ENCODE results near the gene LEMD3. TPM values are rescaled to one million over a fixed set of nuclear protein-coding genes. Genes with fewer than 3 reads are reported as not detected.
A peak's percentile ranks its signal among the peaks of the same experiment; 100 is the strongest.

LEMD3 gene
- polyA plus RNA-seq, 1 donor (not counting 4 experiments of a cell fraction or from before 2014, with no cell fraction given) = 21.8 TPM

DNA sequence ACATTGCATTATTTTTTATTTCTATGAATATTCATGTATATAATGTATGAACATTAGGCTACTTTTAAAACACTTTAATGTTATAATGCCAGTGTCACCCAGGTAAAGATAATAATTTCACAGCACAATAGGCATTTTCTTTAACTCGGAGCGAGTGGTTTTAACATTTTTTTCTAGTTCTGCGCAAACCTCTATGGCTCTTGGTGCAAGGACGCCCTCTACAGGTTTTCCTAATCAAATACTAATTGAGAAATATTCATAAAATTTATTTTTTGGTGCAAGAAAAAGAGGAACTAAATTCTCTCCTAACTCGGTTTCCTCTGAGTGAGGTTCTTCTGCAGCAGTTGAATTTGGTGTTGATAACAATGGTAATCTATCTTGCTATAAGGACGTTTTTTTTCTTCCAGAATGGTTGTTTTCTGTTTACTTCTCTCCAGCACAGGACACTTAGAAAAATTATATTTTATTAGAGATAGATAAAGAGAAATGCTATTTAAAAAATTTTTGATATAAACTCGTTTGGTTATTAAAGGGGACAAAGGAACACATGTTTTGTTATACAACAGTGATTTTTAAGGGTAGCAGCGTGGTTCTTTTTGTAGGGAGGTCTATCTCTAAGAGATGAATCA, 45.8 kb upstream of the LEMD3 start:
- Histone ChIP-seq H3K4me1 (ENCODE audit: control insufficient read depth, extremely low read depth, insufficient read depth, low read length) (no peaks in the 10 kb centered on the region), H3K9me3 (ENCODE audit: control insufficient read depth, low read depth, low read length) (no peaks in the 10 kb centered on the region), H3K4me3 (ENCODE audit: control insufficient read depth in 2 of 3, extremely low read depth in 1 of 3, insufficient read depth in 2 of 3, low read depth in 1 of 3, low read length in 3 of 3) (no peak overlapping the region), H3K9ac (ENCODE audit: control insufficient read depth, extremely low read depth, insufficient read depth, low read length) (no peak overlapping the region), H4K20me1 (ENCODE audit: control insufficient read depth, extremely low read depth, insufficient read depth, low read length) (no peaks in the 10 kb centered on the region), H3K27me3 (ENCODE audit: control insufficient read depth, extremely low read depth, insufficient read depth, low read length) (peaks cover 50% of the 10 kb centered on the region), H3K27ac (ENCODE audit: control insufficient read depth, insufficient read depth, low read length) (no peak overlapping the region), H3K79me2 (ENCODE audit: control insufficient read depth, insufficient read depth, low read length) (no peaks in the 10 kb centered on the region), H2AFZ (ENCODE audit: control insufficient read depth, low read length) (no peak overlapping the region), H3K4me2 (ENCODE audit: control insufficient read depth, extremely low read depth, insufficient read depth, low read depth, low read length) (no peak overlapping the region), H3K9me1 (ENCODE audit: control insufficient read depth, extremely low read depth, insufficient read depth, low read length) (no peaks in the 10 kb centered on the region), H3K36me3 (ENCODE audit: control insufficient read depth in 2 of 2, extremely low read depth in 1 of 2, insufficient read depth in 2 of 2, low read length in 2 of 2) (no peaks in the 10 kb centered on the region)
- dilution Hi-C loops (cut with MboI; ENCODE audit: extremely low pct_ligation_motif_present, low sequenced_read_pairs) = no loop called here
- TF ChIP-seq, protein P1, sequence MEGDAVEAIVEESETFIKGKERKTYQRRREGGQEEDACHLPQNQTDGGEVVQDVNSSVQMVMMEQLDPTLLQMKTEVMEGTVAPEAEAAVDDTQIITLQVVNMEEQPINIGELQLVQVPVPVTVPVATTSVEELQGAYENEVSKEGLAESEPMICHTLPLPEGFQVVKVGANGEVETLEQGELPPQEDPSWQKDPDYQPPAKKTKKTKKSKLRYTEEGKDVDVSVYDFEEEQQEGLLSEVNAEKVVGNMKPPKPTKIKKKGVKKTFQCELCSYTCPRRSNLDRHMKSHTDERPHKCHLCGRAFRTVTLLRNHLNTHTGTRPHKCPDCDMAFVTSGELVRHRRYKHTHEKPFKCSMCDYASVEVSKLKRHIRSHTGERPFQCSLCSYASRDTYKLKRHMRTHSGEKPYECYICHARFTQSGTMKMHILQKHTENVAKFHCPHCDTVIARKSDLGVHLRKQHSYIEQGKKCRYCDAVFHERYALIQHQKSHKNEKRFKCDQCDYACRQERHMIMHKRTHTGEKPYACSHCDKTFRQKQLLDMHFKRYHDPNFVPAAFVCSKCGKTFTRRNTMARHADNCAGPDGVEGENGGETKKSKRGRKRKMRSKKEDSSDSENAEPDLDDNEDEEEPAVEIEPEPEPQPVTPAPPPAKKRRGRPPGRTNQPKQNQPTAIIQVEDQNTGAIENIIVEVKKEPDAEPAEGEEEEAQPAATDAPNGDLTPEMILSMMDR (optimal IDR thresholded peaks at IDR 0.05 in 1 of 3, IDR thresholded peaks at IDR 0.05 in 1 of 3, conservative IDR thresholded peaks at IDR 0.05 in 1 of 3; ENCODE audit: extremely low read depth in 1 of 3, insufficient read depth in 2 of 3, low read length in 3 of 3) = peak; percentile 20 to 52 (median 48)
- no peak for TF ChIP-seq EZH2 (IDR thresholded peaks at IDR 0.05; ENCODE audit: low read length)
- DNase-seq (ENCODE audit: low read depth, low spot score) (no peak), FAIRE-seq (no peak)

DNA sequence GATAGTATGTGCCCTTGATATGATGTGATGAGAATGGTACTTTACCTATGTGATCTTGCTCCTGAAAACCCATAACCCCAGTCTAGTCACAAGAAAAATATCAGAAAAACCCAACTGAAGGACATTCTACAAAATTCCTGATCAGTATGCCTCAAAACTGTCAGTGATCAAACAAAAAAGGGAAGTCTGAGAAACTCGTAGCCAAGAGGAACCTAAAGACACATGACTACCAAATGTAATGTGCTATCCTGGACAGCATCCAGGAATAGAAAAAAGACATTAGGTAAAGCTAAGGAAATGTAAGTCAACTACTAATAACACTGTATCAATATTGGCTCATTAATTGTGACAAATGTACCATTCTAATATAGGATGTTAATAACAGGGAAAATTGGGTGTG, 44.1 kb upstream of the LEMD3 start:
- peaks cover 42% of the 10 kb centered on the region for H3K27me3 ChIP-seq (ENCODE audit: control insufficient read depth, extremely low read depth, insufficient read depth, low read length)
- no peak for FAIRE-seq
- H3K9me3 ChIP-seq (ENCODE audit: control insufficient read depth, low read depth, low read length) = no peaks in the 10 kb centered on the region
- no peaks in the 10 kb centered on the region for H4K20me1 ChIP-seq (ENCODE audit: control insufficient read depth, extremely low read depth, insufficient read depth, low read length)
- TF ChIP-seq, protein P1 (optimal IDR thresholded peaks at IDR 0.05 in 1 of 3, IDR thresholded peaks at IDR 0.05 in 1 of 3, conservative IDR thresholded peaks at IDR 0.05 in 1 of 3; ENCODE audit: extremely low read depth in 1 of 3, insufficient read depth in 2 of 3, low read length in 3 of 3) = no peak
- TF ChIP-seq EZH2 (IDR thresholded peaks at IDR 0.05; ENCODE audit: low read length) = no peak
- no peaks in the 10 kb centered on the region for H3K36me3 ChIP-seq (ENCODE audit: control insufficient read depth in 2 of 2, extremely low read depth in 1 of 2, insufficient read depth in 2 of 2, low read length in 2 of 2)
- H3K9ac ChIP-seq (ENCODE audit: control insufficient read depth, extremely low read depth, insufficient read depth, low read length) = no peak overlapping the region
- H3K4me1 ChIP-seq (ENCODE audit: control insufficient read depth, extremely low read depth, insufficient read depth, low read length) = no peaks in the 10 kb centered on the region
- no peak for DNase-seq (ENCODE audit: low read depth, low spot score)
- no peak overlapping the region for H3K27ac ChIP-seq (ENCODE audit: control insufficient read depth, insufficient read depth, low read length)
- H3K79me2 ChIP-seq (ENCODE audit: control insufficient read depth, insufficient read depth, low read length) = no peaks in the 10 kb centered on the region
- H3K9me1 ChIP-seq (ENCODE audit: control insufficient read depth, extremely low read depth, insufficient read depth, low read length) = no peaks in the 10 kb centered on the region
- no peak overlapping the region for H2AFZ ChIP-seq (ENCODE audit: control insufficient read depth, low read length)
- dilution Hi-C loops (cut with MboI; ENCODE audit: extremely low pct_ligation_motif_present, low sequenced_read_pairs) = no loop called here
- no peak overlapping the region for H3K4me2 ChIP-seq (ENCODE audit: control insufficient read depth, extremely low read depth, insufficient read depth, low read depth, low read length)
- no peak overlapping the region for H3K4me3 ChIP-seq (ENCODE audit: control insufficient read depth in 2 of 3, extremely low read depth in 1 of 3, insufficient read depth in 2 of 3, low read depth in 1 of 3, low read length in 3 of 3)
